NK-92 (cell line): ENCODE results near the gene CGB5.
"Not testable (repeated sequence)": the region's sequence is repeated elsewhere in the genome, so short reads cannot be mapped to it uniquely, and the experiment has no call there.

Source experiments
- DNase-seq: peaks from one replicate; lab custom pipeline; 2025; ENCODE audit not compliant: unreplicated experiment; lab: John Stamatoyannopoulos, UW

CGB5 gene

GRCh38 chr19:49056902-49057596, 13.4 kb downstream of the CGB5 start:
- not testable (repeated sequence) for DNase-seq

DNA sequence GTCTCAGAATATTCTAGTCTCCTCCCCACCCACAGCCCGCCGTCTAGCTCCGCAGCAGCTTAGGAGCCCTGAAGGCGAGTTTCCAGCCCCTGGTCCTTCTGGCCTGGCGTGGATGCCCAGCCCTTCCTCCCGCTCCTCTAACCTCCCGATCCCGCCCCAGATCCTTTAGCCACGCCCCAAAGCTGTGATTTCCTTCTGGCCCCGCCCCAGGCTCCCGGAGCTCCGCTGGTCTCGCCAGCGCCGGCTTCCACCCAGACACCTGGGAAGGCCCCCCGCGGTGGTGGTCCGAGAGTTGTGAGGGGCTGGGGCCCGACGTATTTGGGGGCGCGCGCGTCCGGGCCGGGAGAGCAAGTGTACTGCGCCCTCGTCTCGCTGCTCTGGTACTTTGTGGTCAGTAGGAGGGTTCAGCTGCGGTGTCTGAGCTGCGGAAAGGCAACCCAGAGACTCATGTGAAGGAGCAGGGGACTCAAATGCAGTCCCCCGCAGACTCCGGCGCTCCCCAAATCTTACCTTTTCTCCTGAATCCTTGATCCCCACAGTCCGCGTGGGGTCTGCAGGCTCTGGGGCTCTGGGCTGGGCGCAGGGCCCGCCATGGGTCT, 14.1 kb downstream of the CGB5 start, which contains the start of gene CGB7:
TSS of gene CGB7 (minus strand) at position 114 of the 599 bp plus-strand sequence. CDS start 2,374 bp downstream, outside the sequence.
- DNase-seq: no peak

DNA sequence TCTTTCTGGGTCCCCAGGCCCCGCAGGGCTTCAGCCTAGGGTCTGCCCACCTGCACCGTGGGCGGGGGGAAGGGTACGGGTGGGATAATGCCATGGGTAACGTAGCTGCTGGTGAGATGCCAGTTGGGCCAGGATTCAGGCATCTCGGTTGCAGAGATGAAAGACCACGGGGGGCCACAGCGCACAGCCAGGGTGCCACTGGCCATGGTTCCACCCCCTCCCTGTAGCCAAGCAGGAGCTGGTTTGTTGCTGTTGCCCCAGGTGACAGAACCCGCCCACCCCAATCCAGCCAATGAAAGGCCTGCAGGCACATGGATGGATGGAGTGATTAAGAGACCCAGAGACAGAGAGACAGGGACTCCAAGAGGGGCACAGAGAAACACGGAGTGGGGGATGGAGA, 14.9 kb downstream of the CGB5 start:
- DNase-seq: no peak

DNA sequence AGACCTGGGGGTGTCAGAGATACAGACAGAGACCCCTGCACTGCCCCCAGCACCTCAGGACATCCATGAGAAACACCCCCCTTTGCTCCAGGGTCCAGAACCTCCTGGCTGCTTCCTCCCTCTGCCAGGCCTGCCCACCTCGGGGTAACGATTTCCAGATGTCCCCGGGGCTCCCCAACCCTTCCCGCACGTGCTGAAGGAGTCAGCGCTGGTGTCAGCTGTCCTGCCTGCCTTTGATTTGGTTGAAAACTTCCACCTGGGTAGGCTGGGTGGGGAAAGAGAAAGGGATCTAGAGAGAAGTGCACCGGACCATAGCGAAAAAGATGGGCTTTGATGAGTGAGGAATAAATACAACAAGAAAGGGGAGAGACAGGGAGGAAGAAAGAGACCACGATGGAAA, 15.4 kb downstream of the CGB5 start:
- no peak for DNase-seq

- no peak for DNase-seq
These were observed 17.4 kb downstream of the CGB5 start for GRCh38 chr19:49061000-49061399.

DNA sequence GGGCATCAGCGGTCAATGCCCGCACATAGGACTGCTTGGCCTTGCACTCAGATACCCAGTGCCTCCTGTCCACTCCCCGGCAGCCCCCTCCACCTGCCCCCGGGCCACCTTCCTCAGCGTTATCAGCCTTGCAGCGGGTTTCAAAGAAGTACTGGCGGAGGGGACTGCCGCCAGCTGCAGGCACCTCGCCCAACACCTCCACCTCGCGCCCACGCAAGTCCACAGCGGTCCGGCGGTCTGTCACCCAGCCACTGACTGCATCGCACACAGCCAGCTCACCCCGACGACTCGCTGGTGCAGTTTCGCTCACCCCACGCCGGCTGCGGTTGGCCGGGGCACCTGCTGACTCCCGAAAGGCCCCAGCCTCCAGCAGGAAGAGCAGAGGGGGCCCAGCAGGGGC, 17.8 kb downstream of the CGB5 start:
- no peak for DNase-seq

- DNase-seq: no peak
These were observed 20.5 kb downstream of the CGB5 start for GRCh38 chr19:49064029-49064629.

DNA sequence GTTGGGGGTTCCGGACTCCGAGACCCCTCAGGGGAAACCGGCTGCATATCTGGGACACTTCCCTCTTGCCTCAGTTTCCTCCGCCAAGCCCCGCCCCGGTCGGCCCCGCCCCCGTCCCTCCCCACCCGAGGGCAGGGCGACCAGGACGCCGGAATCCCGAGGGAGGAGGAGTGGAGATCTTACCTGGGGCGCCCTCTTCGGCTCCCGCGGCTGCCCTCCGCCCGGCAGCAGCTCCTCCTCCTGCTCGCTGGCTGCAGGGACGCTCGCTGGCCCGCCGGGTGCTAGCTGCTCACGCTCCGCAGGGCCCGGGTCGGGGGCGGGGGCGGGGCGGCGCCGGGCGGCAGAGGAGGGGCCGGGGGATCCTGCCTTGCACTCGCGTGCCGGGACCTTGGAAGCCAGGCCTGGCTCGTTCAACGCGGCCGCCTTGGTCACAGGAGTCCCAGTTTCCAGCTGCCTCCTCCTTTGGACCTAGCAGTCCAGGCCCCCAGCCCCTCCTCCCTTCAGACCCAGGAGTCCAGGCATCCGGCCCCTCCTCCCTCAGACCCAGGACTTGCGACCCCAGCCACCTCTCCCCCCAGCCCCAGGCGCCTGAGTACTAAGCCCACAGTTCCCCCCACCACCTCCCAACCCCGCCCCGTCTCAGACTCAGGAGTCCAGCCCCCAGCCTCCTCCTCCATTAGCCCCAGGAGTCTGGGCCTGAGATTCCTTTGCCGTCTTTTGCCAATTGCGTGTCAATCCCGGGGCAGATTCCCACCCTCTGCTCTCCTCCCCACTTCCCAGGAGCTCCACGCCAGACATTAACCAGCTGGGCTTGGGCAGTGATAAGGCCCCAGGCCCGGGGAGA, 21.3 kb downstream of the CGB5 start, which contains the start of gene NTF4:
TSS of gene NTF4 (minus strand) at position 51 of the 844 bp plus-strand sequence. CDS start 2,821 bp downstream, outside the sequence.
- no peak for DNase-seq

- DNase-seq: no peak
These were observed 22.4 kb downstream of the CGB5 start for GRCh38 chr19:49065905-49066512.

DNA sequence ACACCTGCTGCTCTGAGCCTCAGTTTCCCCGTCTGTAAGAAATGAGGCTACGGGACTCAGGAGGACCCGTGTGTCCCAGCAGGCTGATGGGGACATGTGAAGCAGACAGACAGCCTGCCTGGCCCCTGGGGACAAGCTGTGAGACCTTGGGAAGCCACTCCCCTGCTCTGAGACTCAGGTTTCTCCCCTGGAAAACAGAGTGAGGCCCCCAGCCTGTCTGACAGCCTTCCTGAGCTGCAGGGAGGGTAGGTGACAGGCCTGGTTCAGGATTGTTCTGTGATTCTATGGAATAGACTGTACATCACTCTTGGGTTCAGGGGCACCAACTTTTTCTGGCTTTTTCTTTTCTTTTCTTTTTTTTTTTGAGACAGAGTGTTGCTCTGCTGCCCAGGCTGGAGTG, 23.9 kb downstream of the CGB5 start:
- no peak for DNase-seq

DNA sequence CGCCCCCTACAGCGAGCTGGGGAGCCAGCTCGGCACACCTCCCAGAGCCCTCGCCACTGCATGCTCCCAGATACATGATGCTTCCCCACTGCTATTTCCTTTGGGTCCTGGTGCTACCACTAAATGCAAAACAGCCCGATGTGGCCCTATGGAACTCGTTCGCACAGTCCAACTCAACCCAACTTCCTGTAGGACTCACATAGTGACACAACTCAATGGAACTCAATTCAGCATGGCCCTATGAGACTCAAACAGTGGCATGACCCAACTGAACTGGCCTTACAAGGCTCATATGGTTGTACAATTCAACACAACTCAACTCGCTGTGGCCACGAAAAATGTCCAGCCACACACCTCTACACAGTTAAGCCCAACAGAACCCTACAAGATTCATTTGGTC, 25.4 kb downstream of the CGB5 start:
- DNase-seq: no peak

DNA sequence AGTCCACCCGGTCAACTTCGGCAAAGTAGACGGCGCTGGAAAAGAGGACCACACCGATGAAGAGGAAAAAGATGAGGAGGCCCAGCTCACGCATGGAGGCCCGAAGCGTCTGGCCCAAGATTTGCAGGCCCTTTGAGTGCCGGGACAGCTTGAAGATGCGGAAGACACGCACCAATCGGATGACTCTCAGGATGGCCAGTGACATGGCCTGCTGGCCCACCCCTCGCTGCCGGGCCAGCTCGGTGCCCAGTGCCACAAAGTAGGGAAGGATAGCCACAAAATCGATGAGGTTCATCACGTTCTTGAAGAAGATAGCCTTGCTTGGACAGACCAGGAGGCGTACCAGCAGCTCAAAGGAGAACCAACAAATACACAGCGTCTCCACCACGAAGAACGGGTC, 26.8 kb downstream of the CGB5 start:
- DNase-seq: no peak

- DNase-seq: no peak
These were observed 28.4 kb downstream of the CGB5 start for GRCh38 chr19:49071860-49072547.

- no peak for DNase-seq
These were observed 30.1 kb downstream of the CGB5 start for GRCh38 chr19:49073514-49074378.

- not testable (repeated sequence) for DNase-seq
These were observed 31.2 kb downstream of the CGB5 start for GRCh38 chr19:49074869-49075268.

- no peak for DNase-seq
These were observed 36.7 kb downstream of the CGB5 start for GRCh38 chr19:49080392-49080791.

DNA sequence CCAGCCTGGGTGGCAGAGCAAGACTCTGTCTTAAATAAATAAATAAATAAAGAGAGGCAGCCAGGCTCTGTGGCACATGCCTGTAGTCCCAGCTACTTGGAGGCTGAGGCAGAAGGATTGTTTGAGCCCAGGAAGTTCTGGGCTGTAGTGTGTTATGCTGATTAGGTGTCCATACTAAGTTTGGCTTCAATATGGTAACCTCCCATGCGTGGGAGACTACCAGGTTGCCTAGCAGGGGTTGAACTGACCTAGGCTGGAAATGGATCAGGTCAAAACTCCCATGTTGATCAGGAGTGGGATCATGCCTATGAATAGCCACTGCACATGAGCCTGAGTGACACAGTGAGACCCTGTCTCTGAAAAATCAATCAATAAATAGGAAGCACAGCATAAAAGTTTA, 37.6 kb downstream of the CGB5 start:
- DNase-seq: no peak

- DNase-seq: no peak
These were observed 40.8 kb downstream of the CGB5 start for GRCh38 chr19:49084206-49085019.
